Measurements from ENCODE around the gene CYP19A1.

The CYP19A1 gene

GRCh38 chr15:51338496-51338895, at the start of gene CYP19A1:
Gene CYP19A1, minus strand, starts transcription at chr15:51338596. Its CDS starts 95,684 bp downstream, at chr15:51242912.
- no peaks in the 10 kb centered on the region for H3K4me1 ChIP-seq (ENCODE audit: insufficient read depth, low read length, severe bottlenecking)
- no peaks in the 10 kb centered on the region for H3K9me3 ChIP-seq (ENCODE audit: low read length)
- no peaks in the 10 kb centered on the region for H4K20me1 ChIP-seq (ENCODE audit: insufficient read depth, low read length)
- no peak within 1 kb of the TSS for H3K4me2 ChIP-seq (ENCODE audit: low read length)
- no peaks in the 10 kb centered on the region for H3K9me2 ChIP-seq (ENCODE audit: low read depth, low read length)
- no peaks in the 10 kb centered on the region for H3K27me3 ChIP-seq (ENCODE audit: insufficient read depth, low read length)
- H3K4me3 ChIP-seq (ENCODE audit: low read depth, low read length, poor library complexity, severe bottlenecking): no peak within 1 kb of the TSS
- H3K36me3 ChIP-seq (ENCODE audit: insufficient read depth, low read length): no peaks in the 10 kb centered on the region
- no peak within 1 kb of the TSS for H2AFZ ChIP-seq (ENCODE audit: low read length)
- no peak within 1 kb of the TSS for H3K9ac ChIP-seq (ENCODE audit: low read length)
- no peaks in the 10 kb centered on the region for H3F3A ChIP-seq (ENCODE audit: insufficient read depth, low read length)
- H3K27ac ChIP-seq (ENCODE audit: low read depth, low read length, poor library complexity, severe bottlenecking): no peak within 1 kb of the TSS
- TF ChIP-seq EZH2 (IDR thresholded peaks at IDR 0.05; ENCODE audit: borderline replicate concordance, low read length): no peak
- TF ChIP-seq, protein P1, sequence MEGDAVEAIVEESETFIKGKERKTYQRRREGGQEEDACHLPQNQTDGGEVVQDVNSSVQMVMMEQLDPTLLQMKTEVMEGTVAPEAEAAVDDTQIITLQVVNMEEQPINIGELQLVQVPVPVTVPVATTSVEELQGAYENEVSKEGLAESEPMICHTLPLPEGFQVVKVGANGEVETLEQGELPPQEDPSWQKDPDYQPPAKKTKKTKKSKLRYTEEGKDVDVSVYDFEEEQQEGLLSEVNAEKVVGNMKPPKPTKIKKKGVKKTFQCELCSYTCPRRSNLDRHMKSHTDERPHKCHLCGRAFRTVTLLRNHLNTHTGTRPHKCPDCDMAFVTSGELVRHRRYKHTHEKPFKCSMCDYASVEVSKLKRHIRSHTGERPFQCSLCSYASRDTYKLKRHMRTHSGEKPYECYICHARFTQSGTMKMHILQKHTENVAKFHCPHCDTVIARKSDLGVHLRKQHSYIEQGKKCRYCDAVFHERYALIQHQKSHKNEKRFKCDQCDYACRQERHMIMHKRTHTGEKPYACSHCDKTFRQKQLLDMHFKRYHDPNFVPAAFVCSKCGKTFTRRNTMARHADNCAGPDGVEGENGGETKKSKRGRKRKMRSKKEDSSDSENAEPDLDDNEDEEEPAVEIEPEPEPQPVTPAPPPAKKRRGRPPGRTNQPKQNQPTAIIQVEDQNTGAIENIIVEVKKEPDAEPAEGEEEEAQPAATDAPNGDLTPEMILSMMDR (IDR thresholded peaks at IDR 0.05; ENCODE audit: low read length): no peak
- no peaks in the 10 kb centered on the region for H3K79me2 ChIP-seq (ENCODE audit: insufficient read depth, low read length)

DNA sequence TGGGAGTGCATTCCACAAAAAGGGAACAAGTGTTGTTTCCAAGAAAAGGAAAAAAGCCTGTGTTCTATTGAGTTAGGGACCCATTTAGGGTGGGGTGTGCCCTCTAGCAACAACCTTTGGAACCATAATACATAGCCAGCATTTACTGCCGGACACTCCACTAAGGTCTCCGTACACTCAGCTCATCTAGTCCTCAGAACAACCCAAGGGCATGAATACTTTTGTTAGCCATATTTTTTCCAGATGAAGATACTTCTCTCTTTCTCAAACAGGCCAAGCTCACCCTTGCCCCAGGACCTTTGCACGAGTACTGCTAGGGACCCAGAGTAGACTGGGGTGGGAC, 49.3 kb upstream of the CYP19A1 start:
- no peaks in the 10 kb centered on the region for H3K79me2 ChIP-seq (ENCODE audit: insufficient read depth, low read length)
- H3K9me2 ChIP-seq (ENCODE audit: low read depth, low read length): no peaks in the 10 kb centered on the region
- H3K9me3 ChIP-seq (ENCODE audit: low read length): no peaks in the 10 kb centered on the region
- no peaks in the 10 kb centered on the region for H3F3A ChIP-seq (ENCODE audit: insufficient read depth, low read length)
- no peaks in the 10 kb centered on the region for H4K20me1 ChIP-seq (ENCODE audit: insufficient read depth, low read length)
- no peak overlapping the region for H3K4me3 ChIP-seq (ENCODE audit: low read depth, low read length, poor library complexity, severe bottlenecking)
- H3K27ac ChIP-seq (ENCODE audit: low read depth, low read length, poor library complexity, severe bottlenecking): no peak overlapping the region
- no peaks in the 10 kb centered on the region for H3K27me3 ChIP-seq (ENCODE audit: insufficient read depth, low read length)
- TF ChIP-seq, protein P1 (IDR thresholded peaks at IDR 0.05; ENCODE audit: low read length): no peak
- TF ChIP-seq EZH2 (IDR thresholded peaks at IDR 0.05; ENCODE audit: borderline replicate concordance, low read length): no peak
- no peak overlapping the region for H3K4me2 ChIP-seq (ENCODE audit: low read length)
- no peaks in the 10 kb centered on the region for H3K4me1 ChIP-seq (ENCODE audit: insufficient read depth, low read length, severe bottlenecking)
- H3K36me3 ChIP-seq (ENCODE audit: insufficient read depth, low read length): no peaks in the 10 kb centered on the region
- no peak overlapping the region for H3K9ac ChIP-seq (ENCODE audit: low read length)
- H2AFZ ChIP-seq (ENCODE audit: low read length): no peak overlapping the region

- Histone ChIP-seq H3F3A (ENCODE audit: insufficient read depth, low read length) (no peaks in the 10 kb centered on the region), H3K4me1 (ENCODE audit: insufficient read depth, low read length, severe bottlenecking) (no peaks in the 10 kb centered on the region), H3K36me3 (ENCODE audit: insufficient read depth, low read length) (no peaks in the 10 kb centered on the region), H3K9me3 (ENCODE audit: low read length) (no peaks in the 10 kb centered on the region), H3K27ac (ENCODE audit: low read depth, low read length, poor library complexity, severe bottlenecking) (no peak overlapping the region), H3K9ac (ENCODE audit: low read length) (no peak overlapping the region), H4K20me1 (ENCODE audit: insufficient read depth, low read length) (no peaks in the 10 kb centered on the region), H3K79me2 (ENCODE audit: insufficient read depth, low read length) (no peaks in the 10 kb centered on the region), H2AFZ (ENCODE audit: low read length) (no peak overlapping the region), H3K4me3 (ENCODE audit: low read depth, low read length, poor library complexity, severe bottlenecking) (no peak overlapping the region), H3K9me2 (ENCODE audit: low read depth, low read length) (no peaks in the 10 kb centered on the region), H3K27me3 (ENCODE audit: insufficient read depth, low read length) (no peaks in the 10 kb centered on the region), H3K4me2 (ENCODE audit: low read length) (no peak overlapping the region)
- TF ChIP-seq EZH2 (IDR thresholded peaks at IDR 0.05; ENCODE audit: borderline replicate concordance, low read length): no peak
- TF ChIP-seq, protein P1 (IDR thresholded peaks at IDR 0.05; ENCODE audit: low read length): no peak
These were observed 48.7 kb upstream of the CYP19A1 start for GRCh38 chr15:51386960-51387698.

Measured in OCI-LY1 (cell line).